BE2C (cell line): ENCODE data around the gene NCOA7. TPM values are rescaled to one million over a fixed set of nuclear protein-coding genes. Genes with fewer than 3 reads are reported as not detected.
A peak's percentile ranks its signal among the peaks of the same experiment; 100 is the strongest.

Experiments
- DNase-seq: peaks from one replicate; pipeline ENCODE4 v3.0.0-alpha.2; 2020
- H3K27me3 ChIP-seq: fragments of 250-450 bp; sonication (Bioruptor Pico); 2 replicates; pipeline ENCODE4 v1.5.1; 2020; ENCODE audit warnings: mild to moderate bottlenecking
- H3K36me3 ChIP-seq: fragments of 250-450 bp; sonication (Bioruptor Pico); 2 replicates; pipeline ENCODE4 v1.5.1; 2020; ENCODE audit warnings: mild to moderate bottlenecking
- H3K4me1 ChIP-seq: fragments of 250-450 bp; sonication (Bioruptor Pico); 2 replicates; pipeline ENCODE4 v1.5.1; 2020
- H3K4me3 ChIP-seq: 2 replicates; pipeline ENCODE4 v1.5.1; 2011; ENCODE audit warnings: low read depth, low read length
- H3K9me3 ChIP-seq: fragments of 250-450 bp; sonication (Bioruptor Pico); 2 replicates; pipeline ENCODE4 v1.5.1; 2020
- polyA plus RNA-seq: library from polyadenylated mRNA; unstranded; fragments of >200 nt; gene quantifications from one replicate; pipeline ENCODE4 v1.2.1, GENCODE V29; 2012; ENCODE audit warnings: low read depth, missing spikeins; ENCODE audit not compliant: insufficient read length, insufficient read depth
- TF ChIP-seq, protein P1 (sequence below): IDR thresholded peaks from 2 replicates; pipeline ENCODE4 v1.5.1; 2012; ENCODE audit warnings: mild to moderate bottlenecking, low read depth, low read length

Gene NCOA7, protein sequence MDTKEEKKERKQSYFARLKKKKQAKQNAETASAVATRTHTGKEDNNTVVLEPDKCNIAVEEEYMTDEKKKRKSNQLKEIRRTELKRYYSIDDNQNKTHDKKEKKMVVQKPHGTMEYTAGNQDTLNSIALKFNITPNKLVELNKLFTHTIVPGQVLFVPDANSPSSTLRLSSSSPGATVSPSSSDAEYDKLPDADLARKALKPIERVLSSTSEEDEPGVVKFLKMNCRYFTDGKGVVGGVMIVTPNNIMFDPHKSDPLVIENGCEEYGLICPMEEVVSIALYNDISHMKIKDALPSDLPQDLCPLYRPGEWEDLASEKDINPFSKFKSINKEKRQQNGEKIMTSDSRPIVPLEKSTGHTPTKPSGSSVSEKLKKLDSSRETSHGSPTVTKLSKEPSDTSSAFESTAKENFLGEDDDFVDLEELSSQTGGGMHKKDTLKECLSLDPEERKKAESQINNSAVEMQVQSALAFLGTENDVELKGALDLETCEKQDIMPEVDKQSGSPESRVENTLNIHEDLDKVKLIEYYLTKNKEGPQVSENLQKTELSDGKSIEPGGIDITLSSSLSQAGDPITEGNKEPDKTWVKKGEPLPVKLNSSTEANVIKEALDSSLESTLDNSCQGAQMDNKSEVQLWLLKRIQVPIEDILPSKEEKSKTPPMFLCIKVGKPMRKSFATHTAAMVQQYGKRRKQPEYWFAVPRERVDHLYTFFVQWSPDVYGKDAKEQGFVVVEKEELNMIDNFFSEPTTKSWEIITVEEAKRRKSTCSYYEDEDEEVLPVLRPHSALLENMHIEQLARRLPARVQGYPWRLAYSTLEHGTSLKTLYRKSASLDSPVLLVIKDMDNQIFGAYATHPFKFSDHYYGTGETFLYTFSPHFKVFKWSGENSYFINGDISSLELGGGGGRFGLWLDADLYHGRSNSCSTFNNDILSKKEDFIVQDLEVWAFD
- polyA plus RNA-seq: 72.5 TPM

DNA sequence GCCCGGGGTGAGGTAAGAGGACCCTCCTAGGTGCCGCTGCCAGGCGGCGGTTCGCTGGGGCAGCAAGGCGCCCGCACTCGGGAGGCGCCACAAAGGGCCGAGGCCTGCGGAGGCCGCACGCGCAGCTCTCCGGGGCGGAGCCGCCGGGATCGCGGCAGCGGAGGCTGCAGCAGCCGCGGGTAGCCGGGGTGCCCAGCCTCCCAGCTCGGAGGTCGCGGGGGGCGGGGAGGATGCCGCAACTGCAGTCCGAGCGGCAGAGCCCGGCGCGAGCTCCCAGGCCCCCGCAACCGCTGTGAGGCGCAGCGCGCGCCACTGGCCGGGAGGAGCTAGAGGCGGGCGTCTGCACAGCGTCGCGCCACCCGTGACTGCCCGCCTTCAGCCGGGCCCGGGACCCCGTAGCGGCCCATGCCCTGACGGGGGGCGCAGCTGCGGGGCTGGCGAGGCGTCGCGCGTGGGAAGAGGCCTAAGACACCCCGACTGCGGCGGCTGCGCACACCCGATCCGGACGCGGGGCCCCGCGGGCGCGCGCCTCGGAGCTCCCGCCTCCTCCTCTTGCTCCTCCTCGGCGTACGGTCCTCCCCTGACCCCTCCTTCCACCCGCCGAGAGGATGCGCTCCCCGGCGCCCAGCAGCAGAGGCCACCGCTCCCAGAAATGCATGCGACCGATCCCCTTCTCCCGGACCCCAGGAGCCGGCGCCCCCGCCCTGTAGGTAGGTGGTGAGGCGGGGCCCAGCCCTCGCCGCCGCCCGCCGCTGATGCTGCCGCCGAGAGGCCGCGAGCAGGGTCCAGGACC, at the start of gene NCOA7:
Gene NCOA7, plus strand, starts transcription at position 603 of the 793 bp plus-strand sequence. CDS start 24,395 bp downstream, outside the sequence.
- H3K4me1 ChIP-seq: peaks cover 24% of the 10 kb centered on the region
- peak within 1 kb of the TSS; percentile 77 for H3K4me3 ChIP-seq
- TF ChIP-seq, protein P1, sequence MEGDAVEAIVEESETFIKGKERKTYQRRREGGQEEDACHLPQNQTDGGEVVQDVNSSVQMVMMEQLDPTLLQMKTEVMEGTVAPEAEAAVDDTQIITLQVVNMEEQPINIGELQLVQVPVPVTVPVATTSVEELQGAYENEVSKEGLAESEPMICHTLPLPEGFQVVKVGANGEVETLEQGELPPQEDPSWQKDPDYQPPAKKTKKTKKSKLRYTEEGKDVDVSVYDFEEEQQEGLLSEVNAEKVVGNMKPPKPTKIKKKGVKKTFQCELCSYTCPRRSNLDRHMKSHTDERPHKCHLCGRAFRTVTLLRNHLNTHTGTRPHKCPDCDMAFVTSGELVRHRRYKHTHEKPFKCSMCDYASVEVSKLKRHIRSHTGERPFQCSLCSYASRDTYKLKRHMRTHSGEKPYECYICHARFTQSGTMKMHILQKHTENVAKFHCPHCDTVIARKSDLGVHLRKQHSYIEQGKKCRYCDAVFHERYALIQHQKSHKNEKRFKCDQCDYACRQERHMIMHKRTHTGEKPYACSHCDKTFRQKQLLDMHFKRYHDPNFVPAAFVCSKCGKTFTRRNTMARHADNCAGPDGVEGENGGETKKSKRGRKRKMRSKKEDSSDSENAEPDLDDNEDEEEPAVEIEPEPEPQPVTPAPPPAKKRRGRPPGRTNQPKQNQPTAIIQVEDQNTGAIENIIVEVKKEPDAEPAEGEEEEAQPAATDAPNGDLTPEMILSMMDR: no peak
- DNase-seq: peak; percentile 80
- H3K9me3 ChIP-seq: no peaks in the 10 kb centered on the region
- no peaks in the 10 kb centered on the region; the same call in 1 of the 2 replicates for H3K36me3 ChIP-seq
- H3K27me3 ChIP-seq: no peaks in the 10 kb centered on the region

DNA sequence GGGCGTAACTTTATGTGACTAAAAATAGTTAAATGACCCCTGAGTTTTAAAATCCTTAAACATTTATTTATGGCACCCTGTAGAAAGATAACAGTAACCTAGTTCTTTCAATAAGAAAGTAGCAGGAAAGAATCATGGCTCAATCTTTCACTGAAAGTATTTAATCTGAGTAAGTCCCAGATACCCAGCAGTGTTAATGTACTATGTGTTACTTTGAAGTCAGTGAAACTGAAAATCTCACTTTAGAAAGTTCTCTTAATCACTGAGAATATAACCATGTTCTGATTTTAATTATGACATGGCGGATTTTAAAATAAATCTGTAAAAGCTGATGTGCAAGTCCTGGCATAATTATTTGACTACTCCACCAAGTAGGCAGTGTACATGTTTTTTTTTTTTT, 49.4 kb upstream of the NCOA7 start:
- Histone ChIP-seq H3K27me3 (peaks cover 73% of the 10 kb centered on the region), H3K4me3 (no peak overlapping the region), H3K4me1 (no peaks in the 10 kb centered on the region), H3K9me3 (no peaks in the 10 kb centered on the region), H3K36me3 (no peaks in the 10 kb centered on the region)
- TF ChIP-seq, protein P1: no peak
- DNase-seq: no peak

DNA sequence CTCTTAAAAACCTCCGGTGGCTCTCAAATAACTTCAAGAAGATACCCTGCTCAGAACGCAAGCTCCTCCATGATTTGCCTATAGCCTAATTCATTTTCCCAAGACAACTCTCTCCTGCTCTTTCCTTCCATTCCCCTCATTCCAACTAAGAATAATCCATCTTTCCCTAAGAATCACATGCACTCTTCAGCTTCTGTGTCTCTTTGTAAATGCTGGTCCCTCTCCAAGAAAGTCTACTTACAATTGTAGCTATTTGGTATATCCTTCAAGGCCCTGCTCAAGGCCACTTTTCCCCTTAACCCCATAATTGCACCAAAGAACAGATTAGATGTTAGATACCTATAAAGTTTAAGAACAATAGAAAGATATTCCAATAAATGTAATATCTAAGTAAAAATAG, 48.7 kb upstream of the NCOA7 start:
- TF ChIP-seq, protein P1: no peak
- Histone ChIP-seq H3K4me3 (no peak overlapping the region), H3K9me3 (no peaks in the 10 kb centered on the region), H3K4me1 (no peaks in the 10 kb centered on the region; the same call in 1 of the 2 replicates), H3K27me3 (peaks cover 76% of the 10 kb centered on the region), H3K36me3 (no peaks in the 10 kb centered on the region)
- no peak for DNase-seq

DNA sequence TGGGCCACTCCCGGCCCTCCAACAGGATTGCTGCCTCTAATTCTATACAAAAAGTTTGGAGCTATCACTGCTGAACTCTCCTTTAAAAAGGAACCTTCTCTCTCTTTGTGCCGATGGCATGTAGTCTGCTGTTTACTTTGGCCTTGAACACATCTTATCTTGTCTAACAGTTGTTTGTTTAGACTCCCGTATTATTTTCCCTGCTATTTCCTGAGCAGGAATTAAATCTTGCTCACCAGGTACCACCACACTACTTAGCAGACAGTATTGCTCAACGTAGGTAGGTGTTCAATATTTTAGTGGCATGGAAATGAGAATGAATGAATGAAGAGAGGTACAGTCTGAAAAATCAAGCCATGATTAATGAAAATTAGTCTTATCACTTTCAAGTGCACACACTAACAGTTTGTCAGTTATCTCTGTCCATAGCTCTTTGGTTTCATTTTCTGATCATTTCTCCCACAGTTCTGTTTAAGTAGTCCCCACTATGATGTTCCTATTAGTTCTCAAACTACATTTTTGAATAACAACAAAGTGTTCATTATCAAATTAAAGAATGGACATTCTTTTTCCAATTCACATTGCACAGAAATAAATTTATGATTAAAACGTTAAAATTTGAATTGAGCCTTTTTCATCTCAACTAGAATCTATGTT, 48.2 kb upstream of the NCOA7 start:
- H3K4me3 ChIP-seq: no peak overlapping the region
- DNase-seq: no peak
- no peaks in the 10 kb centered on the region for H3K36me3 ChIP-seq
- TF ChIP-seq, protein P1: no peak
- H3K27me3 ChIP-seq: peaks cover 78% of the 10 kb centered on the region
- no peaks in the 10 kb centered on the region for H3K9me3 ChIP-seq
- H3K4me1 ChIP-seq: no peaks in the 10 kb centered on the region; the same call in 1 of the 2 replicates

DNA sequence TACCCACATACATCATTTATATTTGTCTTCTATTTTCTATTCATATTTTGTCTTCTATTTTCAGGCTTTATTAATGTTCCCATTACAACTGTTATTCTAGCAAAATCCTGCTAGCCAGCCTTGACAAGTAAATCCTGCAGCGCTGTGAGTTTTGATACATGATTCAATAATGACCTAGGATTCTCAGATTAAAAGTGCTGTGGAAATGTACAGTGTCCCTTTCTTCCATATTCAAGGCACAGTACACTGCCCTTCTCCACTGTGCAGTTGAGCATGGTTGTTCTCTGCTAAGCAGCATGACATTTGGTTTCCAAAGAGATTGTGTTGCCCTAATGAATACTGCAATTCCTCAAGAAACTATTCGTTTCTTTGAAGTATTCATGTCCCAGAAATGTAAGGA, 47.2 kb upstream of the NCOA7 start:
- no peak for DNase-seq

More for the DNA sequence above, 47.2 kb upstream of the NCOA7 start:
- Histone ChIP-seq H3K27me3 (peaks cover 86% of the 10 kb centered on the region), H3K36me3 (no peaks in the 10 kb centered on the region), H3K4me1 (peaks cover 6% of the 10 kb centered on the region; the same call in 1 of the 2 replicates), H3K4me3 (no peak overlapping the region), H3K9me3 (no peaks in the 10 kb centered on the region)
- TF ChIP-seq, protein P1: no peak
